Uterus (tissue), 2 donors: ENCODE data around the gene RABGAP1L.

ENCODE experiments used
- CTCF ChIP-seq, 4 experiments: fragments of 200-600 bp in 2 of 4; fragments of 450-650 bp in 2 of 4; sonication (generic) in 2 of 4; IDR thresholded peaks; one replicate each; pipeline ENCODE4 v1.5.1; 2016 to 2019; ENCODE audit warnings: antibody characterized with exemption in 4 of 4, mild to moderate bottlenecking in 2 of 4, moderate library complexity in 1 of 4
- POLR2A ChIP-seq, 2 donors: fragments of 450-650 bp; IDR thresholded peaks; one replicate each; pipeline ENCODE4 v1.6.1; 2016; ENCODE audit warnings: antibody characterized with exemption in 2 of 2, mild to moderate bottlenecking in 1 of 2, moderate library complexity in 1 of 2

GRCh38 chr1:174898102-174898797 lies 738.9 kb downstream of the RABGAP1L start:
- no peak for TF ChIP-seq POLR2A (IDR thresholded peaks at IDR 0.05)
- no peak for TF ChIP-seq CTCF (IDR thresholded peaks at IDR 0.05)
